Middle frontal gyrus (tissue), 1 donor: ENCODE measurements around the gene TMEM269.

ENCODE experiments used
- DNase-seq: peaks from one replicate; pipeline ENCODE4 v3.0.0-alpha.2; 2015; ENCODE audit warnings: low spot score; ENCODE audit errors: extremely low spot score

TMEM269 gene

GRCh38 chr1:42847721-42848460 is 63.1 kb downstream of the TMEM269 start:
- DNase-seq = no peak

- DNase-seq = no peak
These were observed 64.2 kb downstream of the TMEM269 start for GRCh38 chr1:42848823-42849537.

GRCh38 chr1:42849944-42850343 is 65.2 kb downstream of the TMEM269 start:
- DNase-seq = no peak
